Left ventricle myocardium inferior (tissue), 1 donor: ENCODE data around the gene PCDHGA1. TPM values are rescaled to one million over a fixed set of nuclear protein-coding genes. Genes with fewer than 3 reads are reported as not detected.
"Not testable (repeated sequence)": the region's sequence is repeated elsewhere in the genome, so short reads cannot be mapped to it uniquely, and the experiment has no call there.

Source experiments
- DNase-seq: peaks from one replicate; pipeline ENCODE4 v3.0.0-alpha.2; 2020
- H3K27ac ChIP-seq: fragments of 200-600 bp; replicated peaks from 2 replicates; pipeline ENCODE4 v1.8.0; 2021
- H3K27me3 ChIP-seq: fragments of 200-600 bp; 2 replicates; pipeline ENCODE4 v1.8.0; 2021; ENCODE audit warnings: low read depth
- H3K36me3 ChIP-seq: fragments of 200-600 bp; 2 replicates; pipeline ENCODE4 v1.8.0; 2021
- H3K4me1 ChIP-seq: fragments of 200-600 bp; 2 replicates; pipeline ENCODE4 v1.8.0; 2021
- H3K4me3 ChIP-seq: fragments of 200-600 bp; 2 replicates; pipeline ENCODE4 v1.8.0; 2021; ENCODE audit warnings: mild to moderate bottlenecking, moderate library complexity
- H3K9me3 ChIP-seq: fragments of 200-600 bp; replicated peaks from 2 replicates; pipeline ENCODE4 v1.8.0; 2021
- CTCF ChIP-seq: fragments of 200-600 bp; IDR thresholded peaks from 2 replicates; pipeline ENCODE4 v1.8.0; 2021; ENCODE audit warnings: antibody characterized with exemption, mild to moderate bottlenecking, borderline replicate concordance
- intact Hi-C: fragments of 100-400 bp; cut with micrococcal nuclease; formaldehyde crosslinking; loops from one replicate; pipeline ENCODE4 v1.11.0; 2022
- total RNA-seq: library from RNA; stranded (reverse); fragmentation: NEBNext Ultra II Directional; extraction: Animal tissue kit (Norgen Biotek cat#: 25700); gene quantifications from one replicate; pipeline ENCODE4 v1.2.1, GENCODE V29; 2021
- donor health status: DM: no; HTN: yes; CAD: no; lungs with severe emphysema.

Gene PCDHGA1
- total RNA-seq, 1 donor from 2014 or later = 3.1 TPM

GRCh38 chr5:141328231-141328630 lies 2.1 kb upstream of the PCDHGA1 start:
- TF ChIP-seq CTCF = no peak
- H3K4me3 ChIP-seq = no peak overlapping the region
- H3K9me3 ChIP-seq = peaks cover 66% of the 10 kb centered on the region
- H3K36me3 ChIP-seq = no peaks in the 10 kb centered on the region
- no peak for DNase-seq
- intact Hi-C loops = no loop called here
- no peaks in the 10 kb centered on the region for H3K27me3 ChIP-seq
- H3K4me1 ChIP-seq = peaks cover 23% of the 10 kb centered on the region
- H3K27ac ChIP-seq = no peak overlapping the region

- intact Hi-C loops = loop anchor here (10.0 kb wide), 1 partner anchor 232 kb away; no protein-coding TSS in a partner anchor
- H3K27me3 ChIP-seq, H3K4me1 ChIP-seq, DNase-seq, H3K36me3 ChIP-seq, H3K27ac ChIP-seq, H3K4me3 ChIP-seq: not testable (repeated sequence)
- H3K9me3 ChIP-seq = peaks cover 97% of the 10 kb centered on the region
Measured at GRCh38 chr5:141332571-141332970, 2.3 kb downstream of the PCDHGA1 start.

GRCh38 chr5:141338538-141339306 lies 8.4 kb downstream of the PCDHGA1 start, which contains the start of gene PCDHGA2:
Gene PCDHGA2 (plus strand): TSS chr5:141338760.
- Histone ChIP-seq H3K27me3 (no peaks in the 10 kb centered on the region), H3K4me3 (peak within 1 kb of the TSS; percentile 65), H3K4me1 (no peaks in the 10 kb centered on the region), H3K36me3 (no peaks in the 10 kb centered on the region), H3K27ac (peak within 1 kb of the TSS; percentile 85), H3K9me3 (peaks cover 96% of the 10 kb centered on the region)
- intact Hi-C loops = loop anchor here (10.0 kb wide), 1 partner anchor 226 kb away; no protein-coding TSS in a partner anchor
- TF ChIP-seq CTCF = peak; percentile 72
- no peak for DNase-seq

- Histone ChIP-seq H3K4me3 (peak overlapping the region; percentile 65), H3K9me3 (peaks cover 98% of the 10 kb centered on the region), H3K27ac (peak overlapping the region; percentile 84)
- H3K36me3 ChIP-seq, H3K4me1 ChIP-seq, DNase-seq, intact Hi-C loops, H3K27me3 ChIP-seq: not testable (repeated sequence)
Measured at GRCh38 chr5:141340781-141341354, 10.6 kb downstream of the PCDHGA1 start.

GRCh38 chr5:141342773-141343172 lies 12.5 kb downstream of the PCDHGA1 start:
- peak overlapping the region; percentile 65 for H3K4me3 ChIP-seq
- H3K9me3 ChIP-seq = peaks cover 99% of the 10 kb centered on the region
- peaks cover 21% of the 10 kb centered on the region for H3K4me1 ChIP-seq
- intact Hi-C loops = no loop called here
- TF ChIP-seq CTCF = no peak
- no peak for DNase-seq
- H3K27ac ChIP-seq = peak overlapping the region; percentile 84
- H3K36me3 ChIP-seq = peaks cover 10% of the 10 kb centered on the region
- H3K27me3 ChIP-seq = no peaks in the 10 kb centered on the region

- H3K27me3 ChIP-seq = no peaks in the 10 kb centered on the region
- H3K4me3 ChIP-seq = peak within 1 kb of the TSS; percentile 65
- intact Hi-C loops = no loop called here
- peak within 1 kb of the TSS; percentile 84 for H3K27ac ChIP-seq
- peak; percentile 72 for TF ChIP-seq CTCF
- H3K9me3 ChIP-seq = peaks cover 99% of the 10 kb centered on the region
- peaks cover 17% of the 10 kb centered on the region for H3K36me3 ChIP-seq
- no peak for DNase-seq
- peaks cover 22% of the 10 kb centered on the region for H3K4me1 ChIP-seq
Measured at GRCh38 chr5:141343242-141343952, 13.1 kb downstream of the PCDHGA1 start, which contains the start of gene PCDHGA3. Gene PCDHGA3 (plus strand): TSS chr5:141343829. CDS start chr5:141344034, 205 bp downstream.
